ENCODE measurements around the gene MAP3K15. TPM values are rescaled to one million over a fixed set of nuclear protein-coding genes. Genes with fewer than 3 reads are reported as not detected.
"Not testable (repeated sequence)": the region's sequence is repeated elsewhere in the genome, so short reads cannot be mapped to it uniquely, and the experiment has no call there.

MAP3K15 gene
- total and polyA plus RNA-seq, 5 donors from 2014 or later: not detected

- no peaks in the 10 kb centered on the region for H3K36me3 Mint-ChIP-seq
- H3K4me1 Mint-ChIP-seq: no peaks in the 10 kb centered on the region
- Histone ChIP-seq H3K4me3 (ENCODE audit: low read depth, low read length) (no peak overlapping the region), H3K9me3 (ENCODE audit: control insufficient read depth in 2 of 2, low read length in 2 of 2) (no peaks in the 10 kb centered on the region), H3K36me3 (ENCODE audit: control insufficient read depth, insufficient read depth, low read length) (no peaks in the 10 kb centered on the region), H3K4me1 (ENCODE audit: control insufficient read depth, insufficient read depth, low read length, poor library complexity, severe bottlenecking) (no peaks in the 10 kb centered on the region), H3K27me3 (ENCODE audit: control insufficient read depth, insufficient read depth, low read length) (peaks cover 2% of the 10 kb centered on the region), H3K27ac (ENCODE audit: insufficient read depth, low read length, poor library complexity, severe bottlenecking) (no peak overlapping the region)
- ATAC-seq (ENCODE audit: low read depth in 2 of 2) (no peak), DNase-seq (no peak)
- peaks cover 0 to 1% (median 0%) of the 10 kb centered on the region in 7 donors for H3K9me3 Mint-ChIP-seq
- no peak overlapping the region for H3K4me3 Mint-ChIP-seq
- no peak overlapping the region for H3K27ac Mint-ChIP-seq
- no peaks in the 10 kb centered on the region for H3K27me3 Mint-ChIP-seq
Measured at GRCh38 chrX:19448077-19448476, 67.2 kb downstream of the MAP3K15 start.

DNA sequence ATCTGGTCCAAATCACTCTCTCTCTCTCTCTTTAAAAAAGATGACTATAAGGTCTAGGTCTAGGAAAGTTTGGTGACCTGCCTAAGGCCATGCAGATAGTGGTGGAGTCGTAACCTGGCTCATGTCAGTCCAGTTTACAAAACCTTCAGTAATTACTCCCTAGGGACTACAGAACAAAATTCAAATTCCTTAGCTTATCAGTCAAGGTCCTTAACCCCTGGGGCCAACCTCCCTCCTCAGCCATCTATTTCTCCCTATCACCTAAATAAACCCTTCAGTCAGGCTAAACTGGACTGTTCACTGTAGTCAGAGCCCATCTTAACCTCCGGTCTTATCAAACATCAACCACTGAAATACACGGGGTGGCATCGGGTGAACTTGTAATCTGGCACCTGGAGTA lies 68.9 kb downstream of the MAP3K15 start:
- DNase-seq: no peak
- Mint-ChIP-seq H3K4me1 (no peaks in the 10 kb centered on the region), H3K4me3 (no peak overlapping the region), H3K36me3 (no peaks in the 10 kb centered on the region), H3K27ac (no peak overlapping the region), H3K27me3 (no peaks in the 10 kb centered on the region), H3K9me3 (peaks cover 0 to 1% (median 0%) of the 10 kb centered on the region in 7 donors)
- no peak overlapping the region for H3K27ac ChIP-seq (ENCODE audit: insufficient read depth, low read length, poor library complexity, severe bottlenecking)
- no peak for ATAC-seq (ENCODE audit: low read depth in 2 of 2)
- no peaks in the 10 kb centered on the region for H3K9me3 ChIP-seq (ENCODE audit: control insufficient read depth in 2 of 2, low read length in 2 of 2)
- no peaks in the 10 kb centered on the region for H3K4me1 ChIP-seq (ENCODE audit: control insufficient read depth, insufficient read depth, low read length, poor library complexity, severe bottlenecking)
- no peaks in the 10 kb centered on the region for H3K27me3 ChIP-seq (ENCODE audit: control insufficient read depth, insufficient read depth, low read length)
- H3K36me3 ChIP-seq (ENCODE audit: control insufficient read depth, insufficient read depth, low read length): no peaks in the 10 kb centered on the region
- no peak overlapping the region for H3K4me3 ChIP-seq (ENCODE audit: low read depth, low read length)

GRCh38 chrX:19445772-19446171 lies 69.5 kb downstream of the MAP3K15 start:
- not testable (repeated sequence) for ATAC-seq (ENCODE audit: low read depth in 2 of 2)

GRCh38 chrX:19443869-19444526 lies 71.3 kb downstream of the MAP3K15 start:
- H3K27ac Mint-ChIP-seq: no peak overlapping the region

More at GRCh38 chrX:19445772-19446171, 69.5 kb downstream of the MAP3K15 start:
- not testable (repeated sequence) for H3K27me3 Mint-ChIP-seq; H3K27me3 ChIP-seq (ENCODE audit: control insufficient read depth, insufficient read depth, low read length); H3K27ac Mint-ChIP-seq; H3K9me3 Mint-ChIP-seq; H3K4me3 Mint-ChIP-seq; H3K9me3 ChIP-seq (ENCODE audit: control insufficient read depth in 2 of 2, low read length in 2 of 2); H3K4me1 Mint-ChIP-seq; H3K36me3 Mint-ChIP-seq; H3K4me1 ChIP-seq (ENCODE audit: control insufficient read depth, insufficient read depth, low read length, poor library complexity, severe bottlenecking); DNase-seq; H3K36me3 ChIP-seq (ENCODE audit: control insufficient read depth, insufficient read depth, low read length); H3K27ac ChIP-seq (ENCODE audit: insufficient read depth, low read length, poor library complexity, severe bottlenecking); H3K4me3 ChIP-seq (ENCODE audit: low read depth, low read length)

DNA sequence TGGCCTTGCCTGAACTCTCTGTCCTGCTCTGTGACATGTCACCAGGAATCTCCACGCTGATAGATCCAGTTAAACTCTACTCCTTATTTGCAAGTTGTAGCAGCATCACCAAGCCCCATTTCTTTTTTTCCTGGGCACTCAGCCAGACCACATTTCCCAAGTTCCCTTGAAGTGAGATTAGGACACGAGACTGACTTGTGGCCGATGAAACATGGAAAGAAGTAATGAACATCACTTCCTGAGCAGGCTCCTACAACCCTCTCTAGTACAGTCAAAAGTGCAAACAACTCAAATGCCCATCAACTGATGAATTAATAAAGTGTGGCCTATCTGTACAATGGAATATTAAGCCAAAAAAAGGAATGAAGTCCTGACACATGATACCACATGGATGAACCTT lies 74.6 kb downstream of the MAP3K15 start:
- H3K9me3 Mint-ChIP-seq: peaks cover 0 to 1% (median 0%) of the 10 kb centered on the region in 7 donors
- Histone ChIP-seq H3K4me3 (ENCODE audit: low read depth, low read length) (no peak overlapping the region), H3K9me3 (ENCODE audit: control insufficient read depth in 2 of 2, low read length in 2 of 2) (no peaks in the 10 kb centered on the region), H3K27ac (ENCODE audit: insufficient read depth, low read length, poor library complexity, severe bottlenecking) (no peak overlapping the region), H3K36me3 (ENCODE audit: control insufficient read depth, insufficient read depth, low read length) (no peaks in the 10 kb centered on the region), H3K4me1 (ENCODE audit: control insufficient read depth, insufficient read depth, low read length, poor library complexity, severe bottlenecking) (no peaks in the 10 kb centered on the region), H3K27me3 (ENCODE audit: control insufficient read depth, insufficient read depth, low read length) (no peaks in the 10 kb centered on the region)
- H3K27ac Mint-ChIP-seq: no peak overlapping the region
- no peaks in the 10 kb centered on the region for H3K4me1 Mint-ChIP-seq
- ATAC-seq (ENCODE audit: low read depth in 2 of 2) (no peak), DNase-seq (no peak)
- peaks cover 4% of the 10 kb centered on the region for H3K27me3 Mint-ChIP-seq
- no peaks in the 10 kb centered on the region for H3K36me3 Mint-ChIP-seq
- no peak overlapping the region for H3K4me3 Mint-ChIP-seq

More at GRCh38 chrX:19443869-19444526, 71.3 kb downstream of the MAP3K15 start:
- Mint-ChIP-seq H3K4me1 (no peaks in the 10 kb centered on the region), H3K4me3 (no peak overlapping the region), H3K36me3 (no peaks in the 10 kb centered on the region), H3K27me3 (no peaks in the 10 kb centered on the region), H3K9me3 (no peaks in the 10 kb centered on the region)
- H3K4me1 ChIP-seq (ENCODE audit: control insufficient read depth, insufficient read depth, low read length, poor library complexity, severe bottlenecking): no peaks in the 10 kb centered on the region
- no peak overlapping the region for H3K27ac ChIP-seq (ENCODE audit: insufficient read depth, low read length, poor library complexity, severe bottlenecking)
- no peaks in the 10 kb centered on the region for H3K9me3 ChIP-seq (ENCODE audit: control insufficient read depth in 2 of 2, low read length in 2 of 2)
- no peaks in the 10 kb centered on the region for H3K27me3 ChIP-seq (ENCODE audit: control insufficient read depth, insufficient read depth, low read length)
- no peak for DNase-seq
- no peak overlapping the region for H3K4me3 ChIP-seq (ENCODE audit: low read depth, low read length)
- no peaks in the 10 kb centered on the region for H3K36me3 ChIP-seq (ENCODE audit: control insufficient read depth, insufficient read depth, low read length)
- no peak for ATAC-seq (ENCODE audit: low read depth in 2 of 2)

GRCh38 chrX:19422661-19423060 lies 92.6 kb downstream of the MAP3K15 start:
- not testable (repeated sequence) for H3K4me1 Mint-ChIP-seq; H3K9me3 Mint-ChIP-seq; H3K4me1 ChIP-seq (ENCODE audit: control insufficient read depth, insufficient read depth, low read length, poor library complexity, severe bottlenecking); H3K27ac Mint-ChIP-seq; H3K36me3 ChIP-seq (ENCODE audit: control insufficient read depth, insufficient read depth, low read length); DNase-seq; ATAC-seq (ENCODE audit: low read depth in 2 of 2); H3K27me3 ChIP-seq (ENCODE audit: control insufficient read depth, insufficient read depth, low read length); H3K27me3 Mint-ChIP-seq; H3K36me3 Mint-ChIP-seq; H3K4me3 ChIP-seq (ENCODE audit: low read depth, low read length); H3K9me3 ChIP-seq (ENCODE audit: control insufficient read depth in 2 of 2, low read length in 2 of 2); H3K4me3 Mint-ChIP-seq; H3K27ac ChIP-seq (ENCODE audit: insufficient read depth, low read length, poor library complexity, severe bottlenecking)

DNA sequence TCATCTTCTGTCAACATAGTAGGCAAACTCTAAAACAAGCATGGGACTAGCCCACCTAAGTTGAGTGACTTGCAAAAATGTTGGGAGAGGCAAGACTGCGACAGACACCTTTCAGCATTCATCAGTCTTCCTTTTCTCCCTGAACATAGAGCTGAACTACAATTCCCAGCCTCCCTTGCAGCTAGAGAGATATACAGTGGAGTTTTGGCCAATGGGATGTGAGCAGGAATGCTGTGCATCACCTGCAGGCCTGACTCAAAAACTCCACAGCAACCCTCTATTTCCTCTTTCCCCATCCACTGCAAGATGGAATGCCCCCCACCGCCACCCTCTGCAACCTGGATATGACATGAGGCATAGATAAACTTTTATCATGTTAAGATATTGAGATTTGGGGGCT lies 105.0 kb downstream of the MAP3K15 start:
- no peak overlapping the region for H3K27ac ChIP-seq (ENCODE audit: insufficient read depth, low read length, poor library complexity, severe bottlenecking)
- H3K27me3 ChIP-seq (ENCODE audit: control insufficient read depth, insufficient read depth, low read length): peaks cover 3% of the 10 kb centered on the region
- Mint-ChIP-seq H3K4me3 (no peak overlapping the region), H3K27ac (no peak overlapping the region), H3K4me1 (no peaks in the 10 kb centered on the region), H3K9me3 (peaks cover 0 to 5% (median 2%) of the 10 kb centered on the region in 7 donors), H3K36me3 (no peaks in the 10 kb centered on the region), H3K27me3 (no peaks in the 10 kb centered on the region)
- no peak overlapping the region for H3K4me3 ChIP-seq (ENCODE audit: low read depth, low read length)
- no peaks in the 10 kb centered on the region for H3K9me3 ChIP-seq (ENCODE audit: control insufficient read depth in 2 of 2, low read length in 2 of 2)
- no peaks in the 10 kb centered on the region for H3K4me1 ChIP-seq (ENCODE audit: control insufficient read depth, insufficient read depth, low read length, poor library complexity, severe bottlenecking)
- DNase-seq (no peak), ATAC-seq (ENCODE audit: low read depth in 2 of 2) (no peak)
- H3K36me3 ChIP-seq (ENCODE audit: control insufficient read depth, insufficient read depth, low read length): no peaks in the 10 kb centered on the region

- Histone ChIP-seq H3K4me3 (ENCODE audit: low read depth, low read length) (no peak overlapping the region), H3K4me1 (ENCODE audit: control insufficient read depth, insufficient read depth, low read length, poor library complexity, severe bottlenecking) (no peaks in the 10 kb centered on the region), H3K27ac (ENCODE audit: insufficient read depth, low read length, poor library complexity, severe bottlenecking) (no peak overlapping the region), H3K36me3 (ENCODE audit: control insufficient read depth, insufficient read depth, low read length) (no peaks in the 10 kb centered on the region), H3K9me3 (ENCODE audit: control insufficient read depth in 2 of 2, low read length in 2 of 2) (no peaks in the 10 kb centered on the region), H3K27me3 (ENCODE audit: control insufficient read depth, insufficient read depth, low read length) (peaks cover 5% of the 10 kb centered on the region)
- DNase-seq (no peak), ATAC-seq (ENCODE audit: low read depth in 2 of 2) (no peak)
- Mint-ChIP-seq H3K9me3 (peaks cover 0 to 5% (median 0%) of the 10 kb centered on the region in 7 donors), H3K27me3 (no peaks in the 10 kb centered on the region), H3K4me3 (no peak overlapping the region), H3K27ac (no peak overlapping the region), H3K4me1 (no peaks in the 10 kb centered on the region), H3K36me3 (no peaks in the 10 kb centered on the region)
Measured at GRCh38 chrX:19403696-19404095, 111.6 kb downstream of the MAP3K15 start.
